ENCODE data around the gene PRICKLE2.

- TF ChIP-seq CTCF (IDR thresholded peaks at IDR 0.05) (no peak), REST (IDR thresholded peaks at IDR 0.05; ENCODE audit: insufficient read depth in 1 of 2, low read depth in 2 of 2, low read length in 1 of 2) (no peak), POLR2AphosphoS5 (IDR thresholded peaks at IDR 0.05; ENCODE audit: low read depth, low read length) (no peak), SIN3A (IDR thresholded peaks at IDR 0.05; ENCODE audit: borderline replicate concordance, insufficient read depth, low read depth, low read length) (no peak)
These were observed 21.0 kb downstream of the PRICKLE2 start for GRCh38 chr3:64203969-64204908.
